Stimulated activated CD4-positive, alpha-beta T cell treated with anti-CD3 and anti-CD28 coated beads, Interleukin-12 subunit alpha, Interleukin-12 subunit beta, amount 100 ng/mL, for 48 hours (primary cell): ENCODE results near the gene ATXN1.
A peak's percentile ranks its signal among the peaks of the same experiment; 100 is the strongest.

Experiments used
- DNase-seq, 3 donors: peaks; one replicate each; pipeline ENCODE4 v3.0.0-alpha.2; 2020; ENCODE audit warnings: low read depth in 2 of 3, low spot score in 1 of 3

Gene ATXN1

DNA sequence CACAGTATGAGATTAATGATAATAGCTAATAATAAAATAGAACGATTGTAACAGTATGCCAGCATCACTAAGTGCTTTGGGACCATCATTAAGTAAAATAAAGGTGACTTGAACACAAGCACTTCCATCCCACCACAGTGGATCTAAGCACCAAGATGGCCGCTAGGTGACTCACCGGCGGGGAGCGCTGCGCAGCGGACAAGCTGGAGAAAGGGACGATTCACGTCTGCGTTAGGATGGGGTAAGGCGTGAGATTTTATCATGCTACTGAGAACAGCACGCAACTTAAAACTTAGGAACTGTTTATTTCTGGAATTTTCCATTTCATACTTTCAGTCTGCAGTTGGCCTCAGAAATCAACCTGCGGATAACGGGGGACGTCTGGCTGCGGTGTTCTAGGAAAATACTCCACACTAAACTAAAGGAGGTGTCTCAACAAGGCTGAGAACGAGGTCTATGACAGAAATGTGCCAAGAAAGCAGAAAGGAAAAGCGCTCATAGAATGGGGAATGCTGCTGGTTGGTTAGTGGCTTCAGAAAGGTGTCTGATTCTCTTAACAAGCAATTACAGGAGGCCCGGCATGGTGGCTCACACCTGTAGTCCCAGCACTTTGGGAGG, 408.3 kb downstream of the ATXN1 start:
- no peak for DNase-seq

DNA sequence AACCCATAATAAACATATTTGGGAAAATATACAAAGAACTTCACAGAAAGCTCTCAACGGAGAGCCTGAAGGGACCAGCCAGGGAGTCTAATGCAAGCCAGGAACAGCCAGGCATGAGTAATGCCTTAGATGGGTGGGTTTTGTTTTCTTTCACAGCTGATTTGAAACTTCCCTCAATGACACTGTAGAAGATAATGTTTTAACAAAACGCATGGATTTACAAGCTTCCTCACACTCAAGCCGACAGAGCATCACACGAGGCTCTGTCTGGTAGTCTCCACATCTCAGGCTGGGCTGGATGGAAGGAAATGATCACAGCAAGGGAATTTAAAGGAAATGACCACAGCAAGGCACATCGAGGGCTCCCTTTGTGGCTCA, 409.0 kb downstream of the ATXN1 start:
- no peak for DNase-seq

DNA sequence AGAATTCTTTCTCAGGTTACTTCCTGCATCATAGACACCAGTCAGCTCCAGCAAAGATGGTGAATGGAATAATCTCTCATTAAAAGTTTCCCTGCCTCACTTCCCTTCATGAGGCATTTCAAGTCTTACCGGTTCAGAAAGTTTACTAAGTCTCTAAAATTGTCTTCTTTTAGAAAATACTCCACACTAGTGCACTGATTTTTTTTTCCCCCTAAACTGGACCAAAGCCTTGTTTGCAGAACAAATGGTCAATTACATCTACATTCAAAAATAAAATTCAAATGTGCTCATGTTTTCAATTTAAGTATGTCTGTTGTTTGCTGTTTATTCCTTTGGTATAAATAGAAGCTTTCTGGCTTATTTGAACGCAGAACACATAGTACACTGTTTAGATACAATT, 411.7 kb downstream of the ATXN1 start:
- DNase-seq: no peak

DNA sequence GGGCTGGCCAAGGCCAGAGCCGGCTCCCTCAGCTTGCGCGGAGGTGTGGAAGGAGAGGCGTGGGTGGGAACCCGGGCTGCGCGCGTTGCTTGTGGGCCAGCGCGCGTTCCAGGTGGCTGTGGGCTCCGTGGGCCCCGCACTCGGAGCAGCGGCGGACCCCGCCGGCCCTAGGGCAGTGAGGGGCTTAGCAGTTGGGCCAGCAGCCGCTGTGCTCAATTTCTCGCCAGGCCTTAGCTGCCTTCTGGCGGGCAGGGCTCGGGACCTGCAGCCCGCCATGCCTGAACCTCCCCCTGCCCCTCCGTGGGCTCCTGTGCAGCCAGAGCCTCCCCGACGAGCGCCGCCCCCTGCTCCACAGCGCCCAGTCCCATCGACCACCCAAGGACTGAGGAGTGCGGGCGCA, 414.4 kb downstream of the ATXN1 start:
- DNase-seq: no peak

DNA sequence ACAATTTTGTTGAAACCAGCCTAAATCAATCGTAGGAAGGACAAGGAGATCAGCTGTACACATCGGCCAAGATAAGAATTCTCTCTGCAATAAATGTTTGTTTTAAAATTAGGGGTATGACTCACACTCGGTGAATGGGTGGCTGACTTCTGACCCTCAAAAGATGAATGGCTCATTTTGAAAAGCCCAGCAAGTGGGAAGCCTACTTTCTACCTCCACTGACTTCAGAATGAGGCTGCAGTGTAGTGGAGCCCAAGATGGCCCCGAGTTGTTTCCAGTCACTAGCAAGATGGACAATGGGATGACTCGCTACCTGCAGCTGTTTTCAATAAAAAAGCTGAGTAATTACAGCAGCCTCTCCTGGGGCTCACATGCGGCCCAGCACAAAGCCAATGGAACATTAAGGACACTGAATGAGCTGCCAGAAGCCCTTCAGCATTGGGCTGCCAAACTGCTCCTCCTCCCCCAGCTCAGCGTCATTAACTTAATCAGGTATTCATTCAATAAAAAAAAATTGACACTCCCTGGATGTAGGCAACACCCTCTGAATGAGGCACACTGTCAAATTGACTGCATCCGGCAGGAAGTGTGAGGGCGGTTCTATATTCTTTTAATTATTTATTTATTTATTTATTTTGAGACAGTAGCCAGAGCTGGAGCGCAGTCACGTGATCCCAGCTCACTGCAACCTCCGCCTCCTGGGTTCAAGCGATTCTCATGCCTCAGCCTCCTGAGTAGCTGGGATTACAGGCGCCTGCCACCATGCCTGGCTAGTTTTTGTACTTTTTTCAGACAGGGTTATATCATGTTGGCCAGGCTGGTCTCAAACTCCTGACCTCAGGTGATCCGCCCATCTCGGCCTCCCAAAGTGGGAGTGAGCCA, 415.6 kb downstream of the ATXN1 start:
- DNase-seq: no peak

DNA sequence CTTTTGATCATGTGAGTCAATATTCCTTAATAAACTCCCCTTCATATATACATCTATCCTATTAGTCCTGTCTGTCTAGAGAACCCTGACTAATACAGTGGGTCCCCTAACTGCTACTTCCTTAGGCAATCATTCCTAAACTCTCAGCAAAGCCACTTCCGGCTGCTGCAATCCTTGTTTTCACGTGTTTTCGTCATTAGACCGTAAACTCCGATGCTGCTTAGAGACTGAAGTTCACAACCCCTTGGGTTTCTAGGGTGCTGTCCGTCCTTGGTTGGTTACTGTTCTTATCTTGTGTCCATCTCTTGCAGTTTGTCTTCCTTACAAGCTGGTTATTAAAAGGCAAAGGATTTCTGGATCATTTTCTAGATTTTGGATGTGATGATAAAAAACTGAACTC, 416.5 kb downstream of the ATXN1 start:
- DNase-seq: no peak

DNA sequence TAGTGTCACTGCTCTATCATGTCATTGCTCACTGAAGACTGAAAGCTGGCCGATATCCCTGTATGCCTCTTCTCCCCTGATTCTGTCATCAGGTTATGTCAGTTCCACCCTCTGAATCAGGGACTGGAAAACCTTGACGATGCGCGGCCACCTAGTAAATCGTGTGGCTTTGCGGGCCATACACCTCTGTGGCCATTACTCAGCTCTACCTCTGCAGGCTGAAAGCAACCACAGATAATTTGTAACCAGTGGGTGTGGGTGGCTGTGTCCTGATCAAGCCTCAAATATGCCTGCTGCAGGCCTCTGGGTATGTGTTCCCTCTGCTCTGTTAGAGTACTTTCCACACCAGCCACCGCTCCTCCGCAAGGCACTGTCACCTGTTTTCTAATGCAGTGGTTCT, 417.7 kb downstream of the ATXN1 start:
- no peak for DNase-seq

DNA sequence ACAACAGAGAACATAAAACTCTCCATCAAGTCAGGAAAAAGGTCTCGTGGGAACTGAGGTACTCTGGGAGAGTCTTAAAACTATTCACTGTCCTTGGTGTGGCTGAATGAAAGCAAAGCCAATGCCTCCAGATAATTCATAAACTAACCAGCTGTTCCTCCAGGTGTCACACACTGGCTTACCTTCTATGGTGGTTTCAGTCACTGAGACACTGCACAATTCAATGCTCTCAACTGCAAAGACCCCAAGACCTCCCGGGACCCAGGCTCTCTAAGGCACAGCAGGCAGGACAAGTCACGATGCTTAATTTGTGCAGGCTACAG, 422.0 kb downstream of the ATXN1 start:
- no peak for DNase-seq

DNA sequence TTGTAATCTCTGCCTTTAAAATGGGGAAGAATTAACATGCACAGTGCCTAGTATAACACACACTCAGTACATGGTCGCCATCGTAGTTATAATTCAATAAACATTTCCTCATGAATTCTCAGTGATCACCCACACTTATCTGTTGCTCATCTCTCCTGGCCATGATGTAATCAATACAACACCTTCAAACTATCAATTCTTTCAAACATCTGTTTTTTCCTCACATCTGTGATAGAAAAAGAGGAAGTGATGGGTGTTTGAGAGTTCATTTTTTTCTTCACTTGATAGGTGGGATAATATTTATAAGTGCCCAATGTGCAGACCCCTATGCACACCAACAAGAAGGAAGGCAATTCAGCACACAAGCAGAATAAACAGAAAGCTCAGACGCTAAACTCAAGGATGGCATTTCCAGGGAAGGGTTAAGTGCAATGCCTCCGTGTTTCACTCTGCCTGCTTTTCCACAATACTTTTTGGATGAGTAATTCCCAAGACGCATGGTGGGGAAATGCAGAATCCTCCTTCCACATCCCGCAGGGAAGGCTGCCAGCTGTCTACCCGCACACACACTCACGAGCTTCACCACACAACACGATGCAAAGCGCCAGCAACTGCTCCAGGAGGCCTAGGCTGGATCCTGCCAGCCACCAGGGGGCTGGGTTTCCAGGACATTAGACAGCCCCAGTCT, 422.5 kb downstream of the ATXN1 start:
- no peak for DNase-seq

DNA sequence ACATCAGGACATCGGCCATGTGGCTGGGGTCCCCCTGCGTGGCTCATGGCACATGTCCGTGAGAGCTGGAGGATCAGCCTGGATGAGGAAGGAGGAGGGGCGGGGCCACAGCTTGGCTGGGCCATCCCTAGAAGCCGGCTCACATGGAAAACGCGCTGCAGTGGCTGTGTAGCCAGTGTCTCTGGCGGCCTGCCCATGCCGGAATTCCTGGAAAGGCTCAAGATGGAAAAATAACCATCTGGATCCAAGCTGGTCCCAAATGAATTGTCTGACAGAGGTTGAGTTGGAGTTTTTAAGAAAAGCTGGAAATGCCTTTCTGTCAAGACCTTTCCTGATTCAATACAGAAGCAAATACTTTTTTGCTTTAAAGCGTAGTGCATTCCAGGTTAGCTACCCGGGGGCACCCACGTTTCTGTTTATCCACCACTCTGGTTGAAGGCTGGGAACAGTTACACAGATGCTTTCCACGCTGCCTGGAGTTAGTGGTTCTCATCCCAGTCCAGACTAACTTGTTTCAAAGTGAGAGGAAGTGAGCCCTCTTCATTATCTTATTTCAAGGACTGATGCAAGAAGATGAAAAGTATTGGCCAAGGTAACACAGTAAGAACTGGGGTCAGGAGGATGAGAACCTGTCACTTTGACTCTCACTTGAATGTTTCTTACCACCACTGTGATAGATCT, 423.8 kb downstream of the ATXN1 start:
- no peak for DNase-seq

DNA sequence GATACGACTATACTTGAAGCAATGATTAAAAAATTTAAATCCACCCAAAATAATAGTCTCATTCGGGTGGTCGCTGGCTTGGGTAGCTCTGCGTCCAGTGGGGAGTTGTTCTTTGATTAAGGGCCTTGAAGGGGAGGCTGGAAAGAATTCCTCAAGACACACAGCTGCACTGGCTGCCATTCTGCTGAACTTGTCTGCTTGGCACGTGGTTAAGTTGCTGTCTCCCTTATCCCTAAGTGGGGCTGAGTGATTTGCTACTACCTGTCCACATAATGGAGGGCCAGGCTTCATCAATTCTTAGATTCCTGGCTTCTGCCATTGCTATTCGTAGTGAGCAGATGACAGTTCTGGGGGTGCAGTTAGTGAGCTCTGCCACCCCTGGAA, 424.4 kb downstream of the ATXN1 start:
- DNase-seq: no peak

DNA sequence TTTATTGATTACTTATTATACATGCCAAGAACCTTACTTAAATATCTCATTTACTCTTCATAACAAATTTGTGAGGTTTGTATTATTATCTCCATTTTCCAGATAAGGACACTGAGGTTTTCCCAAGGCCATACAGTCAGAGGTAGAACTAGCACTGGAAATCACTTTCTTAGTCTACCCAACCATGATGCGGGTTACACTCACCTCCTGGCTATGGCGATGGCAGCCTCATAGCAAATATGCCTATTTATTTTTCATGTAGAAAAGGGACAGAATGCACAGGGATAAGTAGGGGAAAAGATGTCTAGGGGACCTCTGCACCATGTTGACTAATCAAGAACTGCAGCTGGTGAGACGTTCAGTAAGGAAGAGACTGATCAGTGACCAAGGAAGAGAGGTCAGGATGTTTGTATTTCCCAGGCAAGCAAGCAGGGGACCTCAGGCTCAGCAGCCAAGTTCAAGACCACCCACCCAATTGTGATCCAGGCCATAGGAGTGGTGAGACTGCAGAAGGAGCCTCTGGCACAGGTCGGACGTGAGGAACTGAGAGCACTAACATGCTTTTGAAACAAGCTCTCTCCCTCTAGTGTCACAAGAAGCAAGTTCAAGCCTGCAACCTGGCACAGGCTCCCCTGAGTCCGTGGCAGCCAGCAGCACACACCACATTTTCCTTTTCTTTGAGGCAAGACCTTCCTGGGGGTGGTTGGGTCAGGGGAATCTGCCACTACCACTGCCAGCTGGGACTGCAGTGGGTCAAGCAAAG, 425.0 kb downstream of the ATXN1 start:
- DNase-seq: no peak

DNA sequence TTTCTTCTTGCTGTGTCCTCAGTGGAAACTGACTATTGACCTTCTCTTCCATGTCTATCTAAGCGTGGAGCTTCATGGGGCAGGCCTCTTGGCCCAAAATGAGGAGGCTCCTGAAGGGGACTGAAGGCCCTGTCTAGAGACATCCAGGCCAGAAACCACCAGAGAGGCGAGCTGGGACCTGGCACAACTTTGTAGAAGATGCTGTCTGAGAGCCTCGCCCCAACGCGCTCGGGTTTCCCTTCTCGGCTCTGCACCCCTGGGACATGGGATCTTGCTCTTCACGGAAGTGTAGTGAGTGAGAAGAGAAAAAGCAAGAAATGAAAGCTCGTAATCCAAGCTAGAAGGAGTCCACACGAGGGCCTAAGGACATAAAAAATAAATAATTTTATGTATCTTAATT, 426.1 kb downstream of the ATXN1 start:
- no peak for DNase-seq

DNA sequence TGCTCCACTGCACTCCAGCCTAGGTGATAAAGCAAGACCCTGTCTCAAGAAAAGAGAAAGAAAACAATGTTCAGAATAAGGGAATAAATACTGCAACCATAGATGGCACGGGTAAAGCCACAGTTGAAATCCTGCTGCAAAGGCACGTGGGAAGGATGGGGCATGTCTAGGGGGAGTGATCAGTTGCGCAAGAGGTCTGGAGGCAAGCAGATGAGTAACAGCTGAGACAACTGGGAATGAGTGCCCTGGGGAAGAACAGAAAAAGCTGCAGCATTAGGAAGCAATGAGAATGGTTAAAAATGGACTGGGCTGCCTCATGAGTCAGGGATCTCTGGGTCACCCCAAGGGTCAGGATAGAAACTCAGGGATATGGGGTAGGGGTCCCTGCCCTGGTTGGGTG, 426.6 kb downstream of the ATXN1 start:
- DNase-seq: no peak

DNA sequence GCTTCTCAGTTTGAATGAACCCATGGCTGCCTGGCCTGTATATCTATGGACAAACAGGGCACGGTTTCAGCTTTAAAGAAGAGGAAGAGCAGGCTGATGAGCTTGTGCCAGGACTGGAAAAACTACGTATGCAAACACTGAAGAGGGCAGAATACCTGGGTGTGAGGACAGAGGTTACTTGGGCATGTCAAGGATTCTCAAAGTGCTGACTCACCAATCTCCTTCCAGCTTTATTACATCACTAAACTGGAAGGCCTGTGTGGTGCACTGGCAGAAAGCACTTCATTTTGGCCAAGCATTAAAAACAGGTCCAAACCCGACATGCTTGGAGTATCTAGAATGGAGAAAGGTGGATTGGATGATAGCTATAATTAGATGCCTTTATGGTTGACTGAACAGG, 427.7 kb downstream of the ATXN1 start:
- no peak for DNase-seq

DNA sequence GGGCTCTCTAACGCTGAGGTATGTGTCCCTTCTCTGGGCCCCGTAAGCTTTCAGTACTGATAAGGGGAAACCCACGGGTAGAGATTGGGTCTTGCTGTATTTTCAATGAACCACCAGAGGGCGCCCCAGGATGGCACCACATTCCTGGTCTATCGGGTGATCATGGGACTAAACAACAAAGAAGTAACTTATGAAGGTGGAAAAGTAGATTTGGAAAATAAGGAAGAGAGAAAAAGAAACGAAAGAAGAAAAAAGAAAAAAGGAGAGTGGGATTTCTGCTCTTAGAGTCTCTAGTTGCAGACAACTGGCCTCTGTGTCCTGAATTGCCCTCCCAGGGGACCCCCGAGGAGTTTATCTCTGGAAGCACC, 429.1 kb downstream of the ATXN1 start:
- peak; percentile 74 to 83 (median 75) for DNase-seq

DNA sequence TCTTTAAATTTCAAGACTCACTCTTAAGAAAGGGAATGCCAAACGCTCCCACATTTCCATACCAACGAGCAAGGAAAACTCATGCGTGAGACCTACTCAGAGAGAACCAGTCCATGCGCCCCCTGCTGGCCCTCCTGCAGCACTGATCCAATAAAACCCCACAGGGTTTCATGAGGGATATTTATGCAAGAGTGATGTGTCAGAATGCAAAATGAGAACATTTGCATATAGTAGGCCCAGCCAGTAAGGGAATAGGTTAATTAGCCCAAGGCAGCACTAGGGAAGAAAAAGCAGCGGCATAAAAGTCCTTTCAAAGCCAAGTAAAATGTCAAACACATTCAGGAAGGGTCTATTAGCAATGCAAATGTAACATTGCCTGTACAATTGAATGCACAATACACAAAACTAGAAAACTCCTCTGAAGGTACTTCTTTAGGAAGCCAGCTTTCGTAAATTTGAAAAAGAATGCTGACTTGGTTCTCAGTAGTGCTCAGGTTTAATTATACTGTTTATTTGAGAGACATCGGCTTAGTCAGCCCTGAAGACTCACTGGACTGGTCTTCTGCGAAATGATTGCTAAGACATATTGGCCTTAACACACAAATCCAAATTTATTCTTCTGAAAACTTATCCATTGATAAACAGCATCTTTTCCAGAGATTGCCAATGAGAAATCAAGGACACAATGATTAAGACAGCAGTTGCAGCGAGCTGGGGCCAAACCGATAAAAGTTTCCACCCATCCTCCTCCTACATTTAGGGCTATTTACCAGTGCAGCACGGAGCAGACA, 429.7 kb downstream of the ATXN1 start:
- DNase-seq: peak; percentile 31 to 59 (median 55)

DNA sequence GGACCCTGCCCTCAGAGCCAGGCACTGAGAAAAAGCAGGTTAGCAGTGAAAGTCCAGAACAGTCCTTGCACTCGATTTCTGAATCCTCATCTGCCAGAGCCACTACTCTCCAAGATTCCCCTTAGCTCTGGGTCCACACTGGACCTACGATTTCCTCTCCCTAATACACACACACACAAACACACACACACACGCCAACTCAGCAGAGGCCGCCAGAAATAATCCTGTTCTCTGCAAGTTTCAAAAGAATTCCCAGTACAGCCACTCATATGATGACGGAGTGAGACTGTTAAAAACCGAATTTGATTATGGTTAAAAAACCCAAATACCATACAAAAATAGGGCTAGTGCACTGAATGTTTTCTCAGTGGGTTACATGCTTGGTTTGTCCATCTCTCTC, 432.0 kb downstream of the ATXN1 start:
- no peak for DNase-seq

DNA sequence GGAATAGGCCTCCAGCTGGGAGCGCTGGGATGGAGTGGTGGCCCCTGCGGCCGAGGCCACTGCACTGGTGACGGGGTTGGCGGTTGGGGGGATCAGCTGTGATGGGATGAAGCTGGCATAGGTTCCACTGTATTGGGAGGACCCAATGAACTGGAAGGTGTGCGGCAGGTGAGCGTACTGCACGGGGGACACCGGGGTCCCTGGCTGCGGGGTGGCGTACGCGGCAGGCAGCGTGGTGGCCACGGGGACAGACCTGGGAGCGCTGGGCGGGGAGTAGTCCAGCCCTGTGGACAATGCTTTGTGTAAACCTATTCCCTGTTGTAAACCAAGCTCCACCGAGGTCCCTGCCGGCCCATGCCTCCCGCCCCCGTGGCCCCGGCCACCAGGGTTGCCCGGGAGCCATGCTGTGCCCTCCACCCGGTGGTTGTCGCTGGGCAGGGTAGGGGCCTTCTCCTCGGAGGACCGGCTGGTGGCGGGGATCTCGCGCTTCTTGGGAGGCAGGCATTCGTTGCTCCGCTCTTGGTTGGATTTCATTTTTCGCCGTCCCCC, 433.4 kb downstream of the ATXN1 start:
- no peak for DNase-seq
